DOHH2 (cell line): ENCODE results near the gene ARHGAP24.

ENCODE experiments used
- H3F3A ChIP-seq: fragments of 200-600 bp; sonication (generic), shearing (Covaris generic); 2 replicates; pipeline ENCODE4 v1.6.0; 2016; ENCODE audit warnings: antibody characterized with exemption, mild to moderate bottlenecking; ENCODE audit not compliant: control insufficient read depth, insufficient read depth
- H3K27ac ChIP-seq: fragments of 200-600 bp; sonication (generic); 2 replicates; pipeline ENCODE4 v1.5.1; 2014; ENCODE audit warnings: low read depth, mild to moderate bottlenecking, low read length, moderate library complexity
- H3K27me3 ChIP-seq: fragments of 200-600 bp; sonication (generic); 2 replicates; pipeline ENCODE4 v1.6.1; 2014; ENCODE audit warnings: mild to moderate bottlenecking, low read length, mixed read lengths; ENCODE audit not compliant: control insufficient read depth
- H3K36me3 ChIP-seq: fragments of 200-600 bp; sonication (generic); 2 replicates; pipeline ENCODE4 v1.6.1; 2014; ENCODE audit warnings: mild to moderate bottlenecking, low read length, moderate library complexity, mixed read lengths; ENCODE audit not compliant: control insufficient read depth
- H3K4me1 ChIP-seq: fragments of 200-600 bp; sonication (generic); 2 replicates; pipeline ENCODE4 v1.6.1; 2014; ENCODE audit warnings: mild to moderate bottlenecking, low read length, mixed read lengths; ENCODE audit not compliant: control insufficient read depth
- H3K4me2 ChIP-seq: fragments of 200-600 bp; sonication (generic); 2 replicates; pipeline ENCODE4 v1.6.0; 2014; ENCODE audit warnings: mild to moderate bottlenecking, low read length, moderate library complexity
- H3K4me3 ChIP-seq: fragments of 200-600 bp; sonication (generic); 2 replicates; pipeline ENCODE4 v1.5.1; 2014; ENCODE audit warnings: mild to moderate bottlenecking, low read length, mixed read lengths
- H3K79me2 ChIP-seq: fragments of 200-600 bp; sonication (generic); 2 replicates; pipeline ENCODE4 v1.6.1; 2014; ENCODE audit warnings: mild to moderate bottlenecking, low read length, mixed read lengths; ENCODE audit not compliant: control insufficient read depth
- H3K9me2 ChIP-seq: fragments of 200-600 bp; sonication (generic); replicated peaks from 2 replicates; pipeline ENCODE4 v1.6.1; 2014; ENCODE audit warnings: mild to moderate bottlenecking, low read length, mixed read lengths; ENCODE audit not compliant: control insufficient read depth
- H3K9me3 ChIP-seq: fragments of 200-600 bp; sonication (generic); 2 replicates; pipeline ENCODE4 v1.6.1; 2014; ENCODE audit warnings: antibody characterized with exemption, low read length, mixed read lengths; ENCODE audit not compliant: control insufficient read depth, insufficient read depth
- H4K20me1 ChIP-seq: fragments of 200-600 bp; sonication (generic); 2 replicates; pipeline ENCODE4 v1.6.0; 2014; ENCODE audit warnings: low read depth, mild to moderate bottlenecking, antibody characterized with exemption, low read length, moderate library complexity; ENCODE audit not compliant: control insufficient read depth, insufficient read depth
- CTCF ChIP-seq: fragments of 200-600 bp; sonication (generic); IDR thresholded peaks from one replicate; pipeline ENCODE4 v1.5.1; 2014; ENCODE audit warnings: antibody characterized with exemption, mild to moderate bottlenecking, low read depth, low read length; ENCODE audit not compliant: poor library complexity, severe bottlenecking
- EZH2phosphoT487 ChIP-seq: fragments of 200-600 bp; sonication (generic); IDR thresholded peaks from 2 replicates; pipeline ENCODE4 v1.6.1; 2017; ENCODE audit warnings: borderline replicate concordance, mild to moderate bottlenecking, antibody characterized with exemption, low read length, moderate library complexity, mixed read lengths

The ARHGAP24 gene

GRCh38 chr4:85534120-85534519, 59.2 kb downstream of the ARHGAP24 start:
- H3K36me3 ChIP-seq: no peaks in the 10 kb centered on the region

GRCh38 chr4:85543832-85544231, 68.9 kb downstream of the ARHGAP24 start:
- Histone ChIP-seq H3K36me3 (no peaks in the 10 kb centered on the region), H3K4me1 (no peaks in the 10 kb centered on the region), H3K4me3 (no peak overlapping the region), H3K9me3 (no peaks in the 10 kb centered on the region), H4K20me1 (no peaks in the 10 kb centered on the region), H3F3A (no peaks in the 10 kb centered on the region), H3K4me2 (no peak overlapping the region), H3K27me3 (no peaks in the 10 kb centered on the region), H3K27ac (no peak overlapping the region), H3K79me2 (no peaks in the 10 kb centered on the region), H3K9me2 (no peaks in the 10 kb centered on the region)
- TF ChIP-seq EZH2phosphoT487: no peak

More at GRCh38 chr4:85534120-85534519, 59.2 kb downstream of the ARHGAP24 start:
- no peaks in the 10 kb centered on the region for H3F3A ChIP-seq
- H3K27me3 ChIP-seq: no peaks in the 10 kb centered on the region
- no peak overlapping the region for H3K4me2 ChIP-seq
- no peaks in the 10 kb centered on the region for H3K9me3 ChIP-seq
- peaks cover 9% of the 10 kb centered on the region for H3K4me1 ChIP-seq
- no peak for TF ChIP-seq EZH2phosphoT487
- TF ChIP-seq CTCF: no peak
- H3K27ac ChIP-seq: no peak overlapping the region
- H3K79me2 ChIP-seq: no peaks in the 10 kb centered on the region
- H3K9me2 ChIP-seq: no peaks in the 10 kb centered on the region
- H4K20me1 ChIP-seq: no peaks in the 10 kb centered on the region
- no peak overlapping the region for H3K4me3 ChIP-seq

GRCh38 chr4:85544751-85545150, 69.8 kb downstream of the ARHGAP24 start:
- Histone ChIP-seq H3K4me3 (no peak overlapping the region), H3K79me2 (no peaks in the 10 kb centered on the region), H3K4me1 (no peaks in the 10 kb centered on the region), H3K4me2 (no peak overlapping the region), H3F3A (no peaks in the 10 kb centered on the region), H3K9me3 (no peaks in the 10 kb centered on the region), H3K36me3 (no peaks in the 10 kb centered on the region), H3K27ac (no peak overlapping the region), H4K20me1 (no peaks in the 10 kb centered on the region), H3K9me2 (no peaks in the 10 kb centered on the region), H3K27me3 (no peaks in the 10 kb centered on the region)
- TF ChIP-seq EZH2phosphoT487: no peak
- no peak for TF ChIP-seq CTCF

GRCh38 chr4:85548116-85548515, 73.2 kb downstream of the ARHGAP24 start:
- H3K4me1 ChIP-seq: no peaks in the 10 kb centered on the region
- no peaks in the 10 kb centered on the region for H3K27me3 ChIP-seq
- no peaks in the 10 kb centered on the region for H3K9me2 ChIP-seq
- H4K20me1 ChIP-seq: no peaks in the 10 kb centered on the region
- H3K79me2 ChIP-seq: no peaks in the 10 kb centered on the region
- no peaks in the 10 kb centered on the region for H3F3A ChIP-seq
- TF ChIP-seq CTCF: no peak
- TF ChIP-seq EZH2phosphoT487: no peak
- H3K36me3 ChIP-seq: no peaks in the 10 kb centered on the region
- H3K9me3 ChIP-seq: no peaks in the 10 kb centered on the region
- H3K4me3 ChIP-seq: no peak overlapping the region
- no peak overlapping the region for H3K27ac ChIP-seq
- H3K4me2 ChIP-seq: no peak overlapping the region
